PC-3 (cell line): ENCODE results near the gene USP25.

Source experiments
- EZH2 ChIP-seq: fragments of 300-600 bp; sonication (generic); IDR thresholded peaks from one replicate; pipeline ENCODE4 v1.6.1; 2017; ENCODE audit warnings: antibody characterized with exemption, mild to moderate bottlenecking, low read length; ENCODE audit not compliant: unreplicated experiment
- EZH2phosphoT487 ChIP-seq: fragments of 300-600 bp; sonication (generic); IDR thresholded peaks from 2 replicates; pipeline ENCODE4 v1.6.1; 2018; ENCODE audit warnings: mild to moderate bottlenecking, antibody characterized with exemption, low read length, borderline replicate concordance
- TF ChIP-seq, protein P1 (sequence below): fragments of 300-600 bp; sonication (generic); conservative IDR thresholded peaks from 2 replicates; pipeline ENCODE4 v1.5.1; 2017; ENCODE audit warnings: antibody characterized with exemption, low read depth, mild to moderate bottlenecking, low read length

DNA sequence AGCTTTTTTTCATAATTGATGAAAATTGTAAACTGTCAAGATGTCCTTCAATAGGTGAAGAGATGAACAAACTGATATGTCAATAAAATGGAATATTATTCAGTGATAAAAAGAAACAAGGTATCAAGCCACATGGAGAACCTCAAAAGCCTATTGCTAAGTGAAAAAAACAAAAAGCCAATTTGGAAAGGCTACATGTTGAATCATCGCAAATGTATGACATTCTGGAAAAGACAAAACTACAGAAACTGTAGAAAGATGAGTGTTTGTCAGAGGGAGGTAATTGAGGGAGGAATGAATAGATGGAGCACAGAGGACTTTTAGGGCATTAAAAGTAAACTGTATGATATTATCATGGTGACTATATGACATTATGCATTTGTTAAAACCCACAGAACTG is 34.5 kb upstream of the USP25 start:
- TF ChIP-seq, protein P1, sequence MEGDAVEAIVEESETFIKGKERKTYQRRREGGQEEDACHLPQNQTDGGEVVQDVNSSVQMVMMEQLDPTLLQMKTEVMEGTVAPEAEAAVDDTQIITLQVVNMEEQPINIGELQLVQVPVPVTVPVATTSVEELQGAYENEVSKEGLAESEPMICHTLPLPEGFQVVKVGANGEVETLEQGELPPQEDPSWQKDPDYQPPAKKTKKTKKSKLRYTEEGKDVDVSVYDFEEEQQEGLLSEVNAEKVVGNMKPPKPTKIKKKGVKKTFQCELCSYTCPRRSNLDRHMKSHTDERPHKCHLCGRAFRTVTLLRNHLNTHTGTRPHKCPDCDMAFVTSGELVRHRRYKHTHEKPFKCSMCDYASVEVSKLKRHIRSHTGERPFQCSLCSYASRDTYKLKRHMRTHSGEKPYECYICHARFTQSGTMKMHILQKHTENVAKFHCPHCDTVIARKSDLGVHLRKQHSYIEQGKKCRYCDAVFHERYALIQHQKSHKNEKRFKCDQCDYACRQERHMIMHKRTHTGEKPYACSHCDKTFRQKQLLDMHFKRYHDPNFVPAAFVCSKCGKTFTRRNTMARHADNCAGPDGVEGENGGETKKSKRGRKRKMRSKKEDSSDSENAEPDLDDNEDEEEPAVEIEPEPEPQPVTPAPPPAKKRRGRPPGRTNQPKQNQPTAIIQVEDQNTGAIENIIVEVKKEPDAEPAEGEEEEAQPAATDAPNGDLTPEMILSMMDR, result no peak
- TF ChIP-seq EZH2phosphoT487 (no peak), EZH2 (no peak)
